ENCODE measurements around the gene CHMP6.

CHMP6 gene

GRCh38 chr17:80964859-80965580 is 26.6 kb upstream of the CHMP6 start:
- Histone ChIP-seq H3K9me3 (ENCODE audit: control insufficient read depth, low read length) (no peaks in the 10 kb centered on the region), H3K36me3 (ENCODE audit: control insufficient read depth, insufficient read depth, low read length) (no peaks in the 10 kb centered on the region), H3K27me3 (ENCODE audit: control insufficient read depth, insufficient read depth, low read length, poor library complexity, severe bottlenecking) (no peaks in the 10 kb centered on the region), H3K27ac (ENCODE audit: insufficient read depth, low read depth, low read length, poor library complexity, severe bottlenecking) (peak overlapping the region; percentile 23), H3K4me1 (ENCODE audit: control insufficient read depth, insufficient read depth, low read length) (peaks cover 7% of the 10 kb centered on the region), H3K4me3 (ENCODE audit: insufficient read depth, low read depth, low read length) (no peak overlapping the region)
- 92 to 93% methylated on average over 36 of the region's 36 CpGs for WGBS, 2 experiments

DNA sequence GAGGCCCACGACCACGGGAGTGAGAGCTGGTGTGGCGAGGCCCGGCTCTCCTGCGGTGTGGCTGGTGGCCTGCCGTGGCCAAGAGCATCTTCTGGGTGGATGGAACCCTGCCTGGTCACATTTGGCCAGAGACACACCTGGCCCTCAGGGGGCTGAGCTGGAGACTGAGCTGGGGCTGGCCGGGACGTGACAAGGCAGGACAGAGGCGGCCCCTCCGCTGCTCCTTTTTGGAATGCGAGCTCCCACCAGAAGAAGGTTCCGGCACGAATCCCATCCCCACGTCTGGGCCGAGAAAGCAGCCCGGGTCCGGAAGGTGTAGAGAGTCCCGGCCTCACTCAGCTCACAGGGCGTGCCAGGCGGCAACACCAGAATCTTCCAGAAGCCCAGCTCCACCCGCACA is 26.0 kb upstream of the CHMP6 start:
- no peaks in the 10 kb centered on the region for H3K36me3 ChIP-seq (ENCODE audit: control insufficient read depth, insufficient read depth, low read length)
- H3K4me3 ChIP-seq (ENCODE audit: insufficient read depth, low read depth, low read length): no peak overlapping the region
- no peaks in the 10 kb centered on the region for H3K9me3 ChIP-seq (ENCODE audit: control insufficient read depth, low read length)
- H3K27me3 ChIP-seq (ENCODE audit: control insufficient read depth, insufficient read depth, low read length, poor library complexity, severe bottlenecking): no peaks in the 10 kb centered on the region
- no peak overlapping the region for H3K27ac ChIP-seq (ENCODE audit: insufficient read depth, low read depth, low read length, poor library complexity, severe bottlenecking)
- WGBS, 2 experiments: 92 to 93% methylated on average over 21 of the region's 21 CpGs
- H3K4me1 ChIP-seq (ENCODE audit: control insufficient read depth, insufficient read depth, low read length): peaks cover 13% of the 10 kb centered on the region

GRCh38 chr17:80967404-80967872 is 24.2 kb upstream of the CHMP6 start:
- 95 to 96% methylated on average over 19 of the region's 19 CpGs for WGBS, 2 experiments
- no peaks in the 10 kb centered on the region for H3K27me3 ChIP-seq (ENCODE audit: control insufficient read depth, insufficient read depth, low read length, poor library complexity, severe bottlenecking)
- H3K27ac ChIP-seq (ENCODE audit: insufficient read depth, low read depth, low read length, poor library complexity, severe bottlenecking): no peak overlapping the region
- H3K36me3 ChIP-seq (ENCODE audit: control insufficient read depth, insufficient read depth, low read length): no peaks in the 10 kb centered on the region
- H3K9me3 ChIP-seq (ENCODE audit: control insufficient read depth, low read length): no peaks in the 10 kb centered on the region
- H3K4me1 ChIP-seq (ENCODE audit: control insufficient read depth, insufficient read depth, low read length): peaks cover 16% of the 10 kb centered on the region
- H3K4me3 ChIP-seq (ENCODE audit: insufficient read depth, low read depth, low read length): no peak overlapping the region

GRCh38 chr17:80968602-80969029 is 23.0 kb upstream of the CHMP6 start:
- Histone ChIP-seq H3K27ac (ENCODE audit: insufficient read depth, low read depth, low read length, poor library complexity, severe bottlenecking) (no peak overlapping the region), H3K4me3 (ENCODE audit: insufficient read depth, low read depth, low read length) (no peak overlapping the region), H3K9me3 (ENCODE audit: control insufficient read depth, low read length) (no peaks in the 10 kb centered on the region), H3K36me3 (ENCODE audit: control insufficient read depth, insufficient read depth, low read length) (no peaks in the 10 kb centered on the region), H3K27me3 (ENCODE audit: control insufficient read depth, insufficient read depth, low read length, poor library complexity, severe bottlenecking) (no peaks in the 10 kb centered on the region), H3K4me1 (ENCODE audit: control insufficient read depth, insufficient read depth, low read length) (peaks cover 16% of the 10 kb centered on the region)
- 91 to 92% methylated on average over 17 of the region's 17 CpGs for WGBS, 2 experiments

GRCh38 chr17:80969030-80969673 is 22.5 kb upstream of the CHMP6 start:
- Histone ChIP-seq H3K9me3 (ENCODE audit: control insufficient read depth, low read length) (no peaks in the 10 kb centered on the region), H3K27ac (ENCODE audit: insufficient read depth, low read depth, low read length, poor library complexity, severe bottlenecking) (no peak overlapping the region), H3K4me3 (ENCODE audit: insufficient read depth, low read depth, low read length) (no peak overlapping the region), H3K4me1 (ENCODE audit: control insufficient read depth, insufficient read depth, low read length) (peaks cover 11% of the 10 kb centered on the region), H3K27me3 (ENCODE audit: control insufficient read depth, insufficient read depth, low read length, poor library complexity, severe bottlenecking) (no peaks in the 10 kb centered on the region), H3K36me3 (ENCODE audit: control insufficient read depth, insufficient read depth, low read length) (no peaks in the 10 kb centered on the region)
- 94% methylated on average over 20 of the region's 20 CpGs for WGBS, 2 experiments

- WGBS, 2 experiments: 95 to 96% methylated on average over 10 of the region's 10 CpGs
- Histone ChIP-seq H3K27ac (ENCODE audit: insufficient read depth, low read depth, low read length, poor library complexity, severe bottlenecking) (no peak overlapping the region), H3K4me3 (ENCODE audit: insufficient read depth, low read depth, low read length) (no peak overlapping the region), H3K9me3 (ENCODE audit: control insufficient read depth, low read length) (no peaks in the 10 kb centered on the region), H3K27me3 (ENCODE audit: control insufficient read depth, insufficient read depth, low read length, poor library complexity, severe bottlenecking) (no peaks in the 10 kb centered on the region), H3K4me1 (ENCODE audit: control insufficient read depth, insufficient read depth, low read length) (peaks cover 10% of the 10 kb centered on the region), H3K36me3 (ENCODE audit: control insufficient read depth, insufficient read depth, low read length) (no peaks in the 10 kb centered on the region)
These were observed 22.0 kb upstream of the CHMP6 start for GRCh38 chr17:80969674-80970043.

GRCh38 chr17:80970044-80970761 is 21.4 kb upstream of the CHMP6 start:
- no peaks in the 10 kb centered on the region for H3K36me3 ChIP-seq (ENCODE audit: control insufficient read depth, insufficient read depth, low read length)
- H3K4me3 ChIP-seq (ENCODE audit: insufficient read depth, low read depth, low read length): no peak overlapping the region
- H3K4me1 ChIP-seq (ENCODE audit: control insufficient read depth, insufficient read depth, low read length): peaks cover 10% of the 10 kb centered on the region
- no peak overlapping the region for H3K27ac ChIP-seq (ENCODE audit: insufficient read depth, low read depth, low read length, poor library complexity, severe bottlenecking)
- H3K9me3 ChIP-seq (ENCODE audit: control insufficient read depth, low read length): no peaks in the 10 kb centered on the region
- 79 to 80% methylated on average over 20 of the region's 20 CpGs for WGBS, 2 experiments
- H3K27me3 ChIP-seq (ENCODE audit: control insufficient read depth, insufficient read depth, low read length, poor library complexity, severe bottlenecking): no peaks in the 10 kb centered on the region

DNA sequence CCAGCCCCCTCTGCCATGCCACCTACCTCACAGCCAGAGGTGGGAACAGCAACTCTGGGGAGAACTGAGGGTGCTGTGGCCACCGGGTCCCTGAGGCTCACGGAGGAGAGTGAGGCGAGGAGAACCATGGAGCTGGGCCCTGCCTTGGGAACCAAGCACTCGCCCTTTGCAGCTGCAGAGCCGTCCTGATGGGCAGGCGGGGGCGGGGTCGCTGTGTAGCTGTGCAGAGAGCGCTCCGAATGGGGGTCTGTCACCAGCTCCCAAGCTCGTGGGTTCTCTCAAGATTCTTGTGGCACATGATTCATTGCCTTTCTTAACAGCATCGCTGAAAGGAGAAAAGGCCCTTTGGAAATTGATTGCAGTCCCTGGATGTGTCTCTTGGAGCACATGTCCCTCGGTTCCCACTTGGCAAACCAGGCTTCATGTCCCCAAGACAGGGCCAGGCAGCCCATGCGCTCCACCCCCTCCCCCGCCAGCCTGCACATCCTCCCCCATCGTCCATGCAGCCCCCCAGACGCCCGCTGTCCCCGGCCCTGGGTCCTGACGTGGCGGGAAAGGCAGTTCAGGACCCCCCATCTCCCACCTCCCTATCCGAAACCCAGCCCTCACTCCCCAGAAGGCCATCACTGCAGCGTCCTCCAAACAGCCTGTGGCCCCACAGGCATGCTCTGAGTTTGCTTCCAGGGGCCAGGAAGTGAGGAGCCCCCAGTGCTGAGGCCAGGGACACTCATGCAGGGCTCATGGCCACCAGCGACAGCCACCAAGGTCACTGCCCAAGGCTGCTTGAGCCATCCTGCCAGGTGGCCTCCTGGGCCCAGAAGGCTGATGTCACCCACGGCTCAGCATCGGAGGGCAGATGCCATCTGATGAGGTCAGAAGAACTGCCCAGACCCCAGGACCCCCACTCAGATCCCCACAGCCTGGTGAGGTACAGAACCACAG is 20.6 kb upstream of the CHMP6 start:
- WGBS, 2 experiments: 80 to 81% methylated on average over 26 of the region's 26 CpGs
- Histone ChIP-seq H3K27ac (ENCODE audit: insufficient read depth, low read depth, low read length, poor library complexity, severe bottlenecking) (no peak overlapping the region), H3K9me3 (ENCODE audit: control insufficient read depth, low read length) (no peaks in the 10 kb centered on the region), H3K4me3 (ENCODE audit: insufficient read depth, low read depth, low read length) (no peak overlapping the region), H3K4me1 (ENCODE audit: control insufficient read depth, insufficient read depth, low read length) (peaks cover 10% of the 10 kb centered on the region), H3K36me3 (ENCODE audit: control insufficient read depth, insufficient read depth, low read length) (no peaks in the 10 kb centered on the region), H3K27me3 (ENCODE audit: control insufficient read depth, insufficient read depth, low read length, poor library complexity, severe bottlenecking) (no peaks in the 10 kb centered on the region)

- no peaks in the 10 kb centered on the region for H3K27me3 ChIP-seq (ENCODE audit: control insufficient read depth, insufficient read depth, low read length, poor library complexity, severe bottlenecking)
- no peaks in the 10 kb centered on the region for H3K9me3 ChIP-seq (ENCODE audit: control insufficient read depth, low read length)
These were observed 19.8 kb upstream of the CHMP6 start for GRCh38 chr17:80971704-80972304.

More at GRCh38 chr17:80971704-80972304, 19.8 kb upstream of the CHMP6 start:
- Histone ChIP-seq H3K4me3 (ENCODE audit: insufficient read depth, low read depth, low read length) (no peak overlapping the region), H3K4me1 (ENCODE audit: control insufficient read depth, insufficient read depth, low read length) (peaks cover 10% of the 10 kb centered on the region), H3K27ac (ENCODE audit: insufficient read depth, low read depth, low read length, poor library complexity, severe bottlenecking) (no peak overlapping the region), H3K36me3 (ENCODE audit: control insufficient read depth, insufficient read depth, low read length) (no peaks in the 10 kb centered on the region)
- whole genome bisulfite sequencing, 2 experiments: 92 to 95% methylated on average over 13 of the region's 13 CpGs

Measured in ectodermal cell (in vitro differentiated cells).